SK-N-DZ (cell line): ENCODE measurements around the gene HINT2. TPM values are rescaled to one million over a fixed set of nuclear protein-coding genes. Genes with fewer than 3 reads are reported as not detected.

Experiments
- DNase-seq: peaks from one replicate; pipeline ENCODE4 v3.0.0-alpha.2; 2015; ENCODE audit warnings: low spot score
- polyA plus RNA-seq, 2 experiments: library from polyadenylated mRNA; depleted of rRNA; stranded (reverse); fragments of >200 nt; gene quantifications; 2 replicates each; pipeline ENCODE4 v1.2.3, GENCODE V29; 2014

Gene HINT2
- 57.2 and 92.8 TPM in 2 replicates for polyA plus RNA-seq (2014; cell fraction: cytosol; rRNA removed)
- 76.5 and 100 TPM in 2 replicates for polyA plus RNA-seq (2014; cell fraction: nucleus; rRNA removed)

DNA sequence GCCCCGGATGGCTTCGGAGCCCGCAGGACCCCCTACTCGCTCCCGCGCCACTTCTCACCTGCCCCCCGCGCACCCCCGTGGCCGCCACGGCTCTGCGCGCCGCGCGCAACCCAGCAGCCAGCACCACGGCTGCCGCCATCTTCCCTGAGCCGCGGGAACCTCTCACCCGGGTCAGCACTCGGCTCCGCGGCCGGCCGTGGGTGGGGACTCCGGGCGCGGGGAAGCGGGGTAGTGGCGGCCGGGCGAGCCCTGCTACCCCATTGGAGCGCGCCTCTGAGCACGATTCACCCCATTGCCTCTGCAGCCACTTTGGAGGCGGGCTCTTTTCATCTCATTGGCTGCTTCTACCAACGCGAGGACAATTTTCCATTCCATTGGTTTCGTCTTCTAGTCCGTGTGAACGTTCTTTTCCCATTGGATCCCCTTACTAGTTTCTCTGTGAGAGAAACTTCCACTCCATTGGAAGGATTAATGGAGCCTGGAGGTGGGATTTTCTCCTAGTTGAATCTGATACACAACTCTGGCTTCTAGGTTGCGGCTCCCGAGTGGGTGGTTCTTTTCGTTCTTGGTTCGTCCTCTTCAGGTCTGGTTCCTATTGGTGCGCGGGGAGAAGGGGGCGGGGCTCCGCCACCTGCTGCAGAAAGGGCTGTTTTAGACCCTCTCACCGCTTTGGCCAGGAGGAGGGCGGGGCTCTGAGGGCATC is at the start of gene HINT2:
Gene HINT2 (minus strand): TSS at position 202 of the 703 bp plus-strand sequence. CDS start 63 bp downstream, at position 139.
- peak; percentile 99 for DNase-seq

- peak; percentile 21 for DNase-seq
Observed at GRCh38 chr9:35863583-35863982, 48.7 kb upstream of the HINT2 start.

GRCh38 chr9:35862328-35862727 is 47.5 kb upstream of the HINT2 start:
- no peak for DNase-seq

- no peak for DNase-seq
Observed at GRCh38 chr9:35861161-35861897, 46.5 kb upstream of the HINT2 start.

GRCh38 chr9:35859990-35860339 is 45.1 kb upstream of the HINT2 start:
- DNase-seq: no peak

DNA sequence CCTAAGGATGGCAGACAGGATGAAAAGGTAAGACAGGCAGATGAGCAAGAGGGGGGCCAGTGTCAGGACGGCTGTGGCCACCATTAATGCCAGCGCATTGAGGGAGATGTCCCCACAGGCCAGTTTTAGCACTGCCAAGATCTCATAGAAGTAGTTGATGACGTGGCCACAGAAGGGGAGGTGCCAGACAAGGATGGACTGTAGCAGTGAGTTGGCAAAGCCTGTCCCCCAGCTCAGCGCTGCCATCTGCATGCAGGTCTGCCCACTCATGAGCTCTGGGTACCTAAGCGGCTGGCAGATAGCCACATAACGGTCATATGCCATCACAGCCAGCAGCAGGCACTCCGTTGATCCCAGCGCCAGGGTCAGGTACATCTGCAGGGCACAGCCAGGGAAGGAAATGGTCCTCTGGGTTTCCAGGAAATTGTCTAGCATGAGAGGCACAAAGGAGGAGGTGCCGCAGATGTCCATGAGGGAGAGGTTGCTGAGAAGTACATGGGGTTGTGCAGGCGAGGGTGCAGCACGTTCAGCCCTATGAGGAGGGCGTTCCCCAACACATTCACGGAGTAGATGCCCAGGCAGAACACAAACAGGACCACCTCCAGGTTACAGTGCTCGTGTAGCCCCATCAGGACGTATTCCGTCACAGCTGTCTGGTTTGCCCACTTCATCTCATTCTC is 44.6 kb upstream of the HINT2 start:
- DNase-seq: no peak

GRCh38 chr9:35858458-35858857 is 43.6 kb upstream of the HINT2 start:
- DNase-seq: no peak

- no peak for DNase-seq
Observed at GRCh38 chr9:35856882-35857281, 42.0 kb upstream of the HINT2 start.

DNA sequence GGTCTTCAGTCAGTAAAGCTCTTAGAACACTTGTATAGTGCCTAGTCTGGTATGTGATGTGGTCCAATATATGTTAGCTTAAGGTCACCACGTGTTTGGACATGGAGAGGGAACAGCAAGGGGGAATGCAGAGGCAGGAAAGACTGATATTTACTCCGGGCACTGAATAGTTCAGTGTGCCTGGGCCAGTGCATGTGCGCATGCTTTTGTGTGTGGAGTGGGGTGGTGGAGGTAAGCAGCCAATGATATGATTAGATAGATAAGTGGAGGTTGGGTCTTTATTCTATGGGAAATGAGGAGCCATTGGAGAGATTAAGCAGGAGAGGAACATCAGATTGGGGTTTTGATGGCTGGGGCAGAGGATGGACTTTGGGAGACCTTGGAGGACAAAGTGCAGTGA is 41.4 kb upstream of the HINT2 start:
- DNase-seq: no peak

- no peak for DNase-seq
Observed at GRCh38 chr9:35854091-35854762, 39.4 kb upstream of the HINT2 start.

DNA sequence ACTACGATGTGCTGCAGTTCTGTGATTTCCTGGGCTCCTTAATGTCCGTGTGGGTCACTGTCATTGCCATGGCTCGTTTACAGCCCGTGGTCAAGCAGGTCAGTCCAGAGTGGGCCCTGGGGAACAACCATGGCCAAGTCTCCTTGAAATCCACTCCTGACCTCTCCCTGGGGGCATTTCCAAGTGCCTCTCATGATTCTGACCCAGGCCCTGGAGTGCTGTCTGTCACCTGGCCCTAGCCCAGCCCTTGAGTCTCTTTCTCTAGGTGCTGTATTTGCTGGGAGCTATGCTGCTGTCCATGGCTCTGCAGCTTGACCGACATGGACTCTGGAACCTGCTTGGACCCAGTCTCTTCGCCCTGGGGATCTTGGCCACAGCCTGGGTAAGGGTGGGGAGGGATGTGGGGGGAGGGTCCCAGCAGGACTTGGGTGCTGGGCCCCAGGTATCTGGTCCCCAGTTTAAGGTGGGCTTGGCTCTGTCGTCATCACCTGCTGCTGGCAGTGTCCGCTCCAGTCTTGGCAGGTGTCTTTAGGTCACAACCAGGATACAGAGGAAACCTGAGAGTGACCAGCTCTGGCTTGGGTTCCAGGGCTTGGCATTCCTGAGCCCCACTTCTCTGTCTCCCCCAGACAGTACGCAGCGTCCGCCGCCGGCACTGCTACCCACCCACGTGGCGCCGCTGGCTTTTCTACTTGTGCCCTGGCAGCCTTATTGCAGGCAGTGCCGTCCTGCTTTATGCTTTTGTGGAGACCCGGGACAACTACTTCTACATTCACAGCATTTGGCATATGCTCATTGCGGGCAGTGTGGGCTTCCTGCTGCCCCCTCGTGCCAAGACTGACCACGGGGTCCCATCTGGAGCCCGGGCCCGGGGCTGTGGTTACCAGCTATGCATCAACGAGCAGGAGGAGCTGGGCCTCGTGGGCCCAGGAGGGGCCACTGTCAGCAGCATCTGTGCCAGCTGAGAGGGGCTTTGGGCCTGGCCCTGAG is 38.3 kb upstream of the HINT2 start:
- DNase-seq: no peak

DNA sequence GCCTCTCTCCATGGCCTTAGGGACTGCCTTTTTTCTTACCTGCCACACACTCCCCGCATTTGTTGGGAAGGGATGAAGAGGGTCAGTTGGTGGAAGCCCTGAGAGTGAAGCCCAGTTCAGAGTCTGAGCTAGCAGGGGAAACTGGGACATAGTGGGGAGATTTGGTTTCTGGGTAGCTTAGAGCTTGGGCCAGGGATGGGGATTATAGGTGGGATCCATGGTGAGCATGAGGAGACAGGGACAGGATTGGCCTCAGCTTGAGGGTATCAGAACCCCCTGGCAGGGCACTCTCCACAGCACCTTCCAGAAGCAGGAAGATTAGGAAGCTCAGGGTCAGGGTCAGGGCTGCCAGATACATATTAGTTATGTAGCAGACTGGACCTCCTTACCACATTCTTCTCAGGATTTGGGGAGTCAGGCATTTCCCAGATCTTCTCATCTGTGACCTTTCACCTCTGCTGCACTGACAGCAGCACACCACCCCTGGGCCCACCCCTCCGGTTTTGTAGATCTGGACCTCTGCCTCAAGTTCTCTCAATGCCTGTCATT is 37.5 kb upstream of the HINT2 start:
- DNase-seq: no peak

GRCh38 chr9:35847792-35848572 is 33.1 kb upstream of the HINT2 start:
- DNase-seq: no peak

DNA sequence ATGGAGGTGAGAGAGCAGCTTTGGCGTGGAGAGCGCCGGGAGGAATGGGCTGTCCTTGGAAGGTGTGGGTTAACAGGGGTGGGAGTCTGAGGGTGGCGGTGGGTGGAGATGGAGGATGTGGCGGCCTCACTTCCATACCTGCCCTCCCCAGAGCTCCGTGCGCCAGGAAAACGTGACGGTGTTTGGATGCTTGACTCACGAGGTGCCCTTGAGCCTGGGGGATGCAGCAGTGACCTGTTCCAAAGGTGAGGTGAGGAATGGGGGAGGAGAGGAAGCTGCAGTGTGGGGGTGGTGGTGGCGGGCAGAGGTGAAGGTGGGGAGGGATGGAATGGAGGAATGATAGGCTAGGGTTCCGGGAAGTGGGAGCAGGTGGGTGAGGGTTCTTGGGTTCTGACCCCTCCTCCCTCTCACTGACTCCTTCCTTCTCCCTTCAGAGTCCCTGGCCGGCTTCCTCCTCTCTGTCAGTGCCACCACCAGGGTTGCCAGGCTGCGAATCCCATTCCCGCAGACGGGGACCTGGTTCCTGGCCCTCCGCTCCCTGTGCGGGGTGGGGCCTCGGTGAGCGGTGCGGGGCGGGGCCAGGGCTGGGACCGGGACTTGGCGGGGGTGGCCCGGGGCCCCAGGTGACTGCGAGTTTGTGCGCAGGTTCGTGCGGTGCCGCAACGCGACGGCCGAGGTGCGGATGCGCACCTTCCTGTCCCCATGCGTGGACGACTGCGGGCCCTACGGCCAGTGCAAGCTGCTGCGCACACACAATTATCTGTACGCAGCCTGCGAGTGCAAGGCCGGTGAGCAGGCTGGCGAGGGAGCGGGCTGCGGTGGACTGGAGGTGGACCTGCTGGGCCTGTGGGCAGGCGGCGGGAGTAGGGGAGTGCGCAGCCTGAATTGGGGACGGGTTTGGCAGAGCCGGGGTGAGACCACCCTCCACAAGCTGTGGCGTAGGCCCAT is 31.3 kb upstream of the HINT2 start:
- DNase-seq: no peak

DNA sequence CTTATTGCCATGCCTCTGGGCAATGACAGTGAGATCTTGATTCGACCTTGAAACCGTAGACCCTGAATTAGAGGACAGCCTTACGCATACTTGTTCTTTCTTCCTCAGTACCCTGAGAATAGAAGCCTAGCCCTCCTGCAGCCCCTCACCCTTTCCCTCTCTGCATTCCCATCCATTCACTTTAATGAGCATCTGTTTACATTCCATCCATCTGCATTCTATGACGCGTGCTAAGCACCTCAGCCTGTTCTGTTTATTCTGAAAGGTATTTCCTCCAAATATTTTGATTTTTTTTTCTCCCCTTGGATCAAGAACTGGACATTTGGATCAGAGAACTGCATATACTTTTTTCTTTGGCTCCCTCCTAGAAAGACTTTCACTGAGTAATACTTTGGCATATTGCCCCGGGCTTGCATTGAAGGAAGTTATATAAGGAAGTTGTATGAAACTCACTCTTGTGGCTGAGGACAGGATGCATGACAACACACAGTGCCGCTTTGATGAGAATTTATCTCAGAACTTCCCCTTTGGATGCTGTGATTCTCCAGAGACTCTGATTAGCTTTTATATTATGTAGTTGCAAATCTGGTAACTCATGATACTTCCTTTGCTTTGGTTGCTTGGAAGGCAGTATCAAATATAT is 29.9 kb upstream of the HINT2 start:
- DNase-seq: no peak

DNA sequence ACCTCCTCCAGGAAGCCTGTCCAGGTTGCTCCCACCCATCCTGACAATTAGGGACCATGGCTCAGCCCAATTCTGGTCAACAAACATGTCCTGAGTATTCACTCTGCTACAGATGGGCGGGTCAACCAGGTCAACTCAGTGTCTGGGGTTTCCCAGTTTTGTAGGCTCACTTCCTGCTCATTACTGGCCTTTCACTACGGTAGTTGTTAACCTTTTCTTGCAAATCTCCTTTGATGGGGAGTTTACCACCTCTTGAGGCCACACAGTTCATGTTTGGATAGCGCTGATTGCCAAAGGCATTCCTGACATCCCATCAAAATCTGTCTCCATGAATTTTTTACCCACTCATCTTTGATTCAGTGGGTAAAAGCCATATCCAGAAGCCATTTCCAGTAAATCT is 28.0 kb upstream of the HINT2 start:
- no peak for DNase-seq

- DNase-seq: no peak
Observed at GRCh38 chr9:35842020-35842745, 27.3 kb upstream of the HINT2 start.

DNA sequence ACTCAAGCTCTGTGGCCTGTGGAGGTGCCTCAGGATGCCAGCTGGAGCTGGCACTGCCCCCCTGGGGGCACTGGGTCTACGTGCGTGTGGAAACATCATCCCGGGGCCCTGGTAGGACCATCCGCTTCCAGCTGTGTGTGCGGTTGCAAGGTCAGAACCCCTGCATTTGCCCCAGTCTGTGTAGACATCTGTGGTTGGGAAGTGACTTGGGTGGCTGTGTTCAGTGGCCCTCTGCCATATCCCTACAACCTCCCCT is 26.7 kb upstream of the HINT2 start:
- DNase-seq: no peak
